HL-60 (cell line): ENCODE results near the gene BLVRA.

Experiments
- DNase-seq, 2 experiments: peaks; one replicate each; pipeline ENCODE4 v3.0.0-alpha.2; 2010 to 2020; ENCODE audit warnings: low read depth in 1 of 2, low spot score in 1 of 2
- H3K27ac ChIP-seq: fragments of 250-450 bp; sonication (Bioruptor Pico); replicated peaks from 2 replicates; pipeline ENCODE4 v1.5.1; 2020; ENCODE audit warnings: mild to moderate bottlenecking, moderate library complexity
- H3K27me3 ChIP-seq: fragments of 250-450 bp; sonication (Bioruptor Pico); 2 replicates; pipeline ENCODE4 v1.5.1; 2021; ENCODE audit warnings: mild to moderate bottlenecking, moderate library complexity; ENCODE audit not compliant: insufficient read depth, poor library complexity, severe bottlenecking
- H3K4me3 ChIP-seq: replicated peaks from 2 replicates; pipeline ENCODE4 v1.5.1; 2011; ENCODE audit warnings: mild to moderate bottlenecking, control low read depth, low read length; ENCODE audit not compliant: insufficient read depth
- GABPA ChIP-seq: IDR thresholded peaks from 2 replicates; pipeline ENCODE4 v1.6.1; 2012; ENCODE audit warnings: low read depth
- POLR2AphosphoS5 ChIP-seq: IDR thresholded peaks from 2 replicates; pipeline ENCODE4 v1.6.1; 2012; ENCODE audit warnings: low read depth
- SPI1 ChIP-seq: IDR thresholded peaks from 2 replicates; pipeline ENCODE4 v1.6.1; 2012; ENCODE audit warnings: low read depth, mild to moderate bottlenecking, borderline replicate concordance
- TF ChIP-seq, protein P1 (sequence below): IDR thresholded peaks from one replicate; pipeline ENCODE4 v1.5.1; 2011; ENCODE audit warnings: low read length, control low read depth, inconsistent platforms; ENCODE audit not compliant: insufficient read depth
- TF ChIP-seq, protein P2 (sequence below): IDR thresholded peaks from 2 replicates; pipeline ENCODE4 v1.6.1; 2012; ENCODE audit warnings: low read depth; ENCODE audit not compliant: insufficient replicate concordance

The BLVRA gene

DNA sequence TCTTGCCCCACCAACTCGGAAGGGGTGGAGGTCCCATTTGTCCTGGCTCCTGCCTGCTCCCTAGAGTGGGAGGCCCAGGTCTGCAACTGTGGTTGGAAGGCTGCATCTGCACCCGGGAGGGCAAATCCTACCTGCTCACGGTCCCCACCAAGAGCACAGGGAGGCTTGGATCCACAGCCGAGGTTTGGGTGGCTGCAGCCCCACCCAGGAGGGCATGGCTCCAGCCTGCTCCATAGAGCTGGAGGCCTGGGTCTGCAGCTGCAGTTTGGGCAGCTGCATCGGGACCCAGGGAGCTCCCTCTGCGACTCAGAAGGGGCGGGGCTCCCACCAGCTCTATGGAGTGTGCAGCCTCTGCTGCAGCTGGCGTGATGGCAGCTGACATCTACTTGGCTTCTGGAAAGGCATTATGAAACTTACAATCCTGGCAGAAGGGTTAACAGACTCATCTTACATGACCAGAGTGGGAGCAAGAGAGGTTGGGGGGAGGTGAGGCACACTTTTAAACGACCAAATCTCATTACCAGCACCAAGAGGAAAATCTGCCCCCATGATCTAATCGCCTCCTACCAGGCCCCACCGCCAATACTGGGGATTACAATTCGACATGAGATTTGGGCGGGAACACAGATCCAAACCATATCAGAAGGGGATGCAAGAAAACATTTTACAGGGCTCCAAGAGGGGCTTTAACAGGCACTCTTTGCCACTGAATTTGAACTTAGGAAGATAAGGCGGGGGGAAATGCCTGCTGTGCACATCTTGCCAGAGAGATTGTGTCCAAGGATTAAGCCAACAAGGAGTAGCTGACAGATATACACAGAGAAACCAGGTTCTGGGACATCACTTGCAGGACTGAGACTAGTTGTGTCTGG lies 8.2 kb upstream of the BLVRA start:
- Histone ChIP-seq H3K27me3 (no peaks in the 10 kb centered on the region), H3K4me3 (no peak overlapping the region), H3K27ac (no peak overlapping the region)
- peak in 1 of 2 experiments; percentile 71 for DNase-seq
- TF ChIP-seq, protein P1, sequence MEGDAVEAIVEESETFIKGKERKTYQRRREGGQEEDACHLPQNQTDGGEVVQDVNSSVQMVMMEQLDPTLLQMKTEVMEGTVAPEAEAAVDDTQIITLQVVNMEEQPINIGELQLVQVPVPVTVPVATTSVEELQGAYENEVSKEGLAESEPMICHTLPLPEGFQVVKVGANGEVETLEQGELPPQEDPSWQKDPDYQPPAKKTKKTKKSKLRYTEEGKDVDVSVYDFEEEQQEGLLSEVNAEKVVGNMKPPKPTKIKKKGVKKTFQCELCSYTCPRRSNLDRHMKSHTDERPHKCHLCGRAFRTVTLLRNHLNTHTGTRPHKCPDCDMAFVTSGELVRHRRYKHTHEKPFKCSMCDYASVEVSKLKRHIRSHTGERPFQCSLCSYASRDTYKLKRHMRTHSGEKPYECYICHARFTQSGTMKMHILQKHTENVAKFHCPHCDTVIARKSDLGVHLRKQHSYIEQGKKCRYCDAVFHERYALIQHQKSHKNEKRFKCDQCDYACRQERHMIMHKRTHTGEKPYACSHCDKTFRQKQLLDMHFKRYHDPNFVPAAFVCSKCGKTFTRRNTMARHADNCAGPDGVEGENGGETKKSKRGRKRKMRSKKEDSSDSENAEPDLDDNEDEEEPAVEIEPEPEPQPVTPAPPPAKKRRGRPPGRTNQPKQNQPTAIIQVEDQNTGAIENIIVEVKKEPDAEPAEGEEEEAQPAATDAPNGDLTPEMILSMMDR = no peak
- TF ChIP-seq POLR2AphosphoS5 = no peak
- TF ChIP-seq, protein P2, sequence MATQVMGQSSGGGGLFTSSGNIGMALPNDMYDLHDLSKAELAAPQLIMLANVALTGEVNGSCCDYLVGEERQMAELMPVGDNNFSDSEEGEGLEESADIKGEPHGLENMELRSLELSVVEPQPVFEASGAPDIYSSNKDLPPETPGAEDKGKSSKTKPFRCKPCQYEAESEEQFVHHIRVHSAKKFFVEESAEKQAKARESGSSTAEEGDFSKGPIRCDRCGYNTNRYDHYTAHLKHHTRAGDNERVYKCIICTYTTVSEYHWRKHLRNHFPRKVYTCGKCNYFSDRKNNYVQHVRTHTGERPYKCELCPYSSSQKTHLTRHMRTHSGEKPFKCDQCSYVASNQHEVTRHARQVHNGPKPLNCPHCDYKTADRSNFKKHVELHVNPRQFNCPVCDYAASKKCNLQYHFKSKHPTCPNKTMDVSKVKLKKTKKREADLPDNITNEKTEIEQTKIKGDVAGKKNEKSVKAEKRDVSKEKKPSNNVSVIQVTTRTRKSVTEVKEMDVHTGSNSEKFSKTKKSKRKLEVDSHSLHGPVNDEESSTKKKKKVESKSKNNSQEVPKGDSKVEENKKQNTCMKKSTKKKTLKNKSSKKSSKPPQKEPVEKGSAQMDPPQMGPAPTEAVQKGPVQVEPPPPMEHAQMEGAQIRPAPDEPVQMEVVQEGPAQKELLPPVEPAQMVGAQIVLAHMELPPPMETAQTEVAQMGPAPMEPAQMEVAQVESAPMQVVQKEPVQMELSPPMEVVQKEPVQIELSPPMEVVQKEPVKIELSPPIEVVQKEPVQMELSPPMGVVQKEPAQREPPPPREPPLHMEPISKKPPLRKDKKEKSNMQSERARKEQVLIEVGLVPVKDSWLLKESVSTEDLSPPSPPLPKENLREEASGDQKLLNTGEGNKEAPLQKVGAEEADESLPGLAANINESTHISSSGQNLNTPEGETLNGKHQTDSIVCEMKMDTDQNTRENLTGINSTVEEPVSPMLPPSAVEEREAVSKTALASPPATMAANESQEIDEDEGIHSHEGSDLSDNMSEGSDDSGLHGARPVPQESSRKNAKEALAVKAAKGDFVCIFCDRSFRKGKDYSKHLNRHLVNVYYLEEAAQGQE = no peak
- no peak for TF ChIP-seq SPI1
- no peak for TF ChIP-seq GABPA

DNA sequence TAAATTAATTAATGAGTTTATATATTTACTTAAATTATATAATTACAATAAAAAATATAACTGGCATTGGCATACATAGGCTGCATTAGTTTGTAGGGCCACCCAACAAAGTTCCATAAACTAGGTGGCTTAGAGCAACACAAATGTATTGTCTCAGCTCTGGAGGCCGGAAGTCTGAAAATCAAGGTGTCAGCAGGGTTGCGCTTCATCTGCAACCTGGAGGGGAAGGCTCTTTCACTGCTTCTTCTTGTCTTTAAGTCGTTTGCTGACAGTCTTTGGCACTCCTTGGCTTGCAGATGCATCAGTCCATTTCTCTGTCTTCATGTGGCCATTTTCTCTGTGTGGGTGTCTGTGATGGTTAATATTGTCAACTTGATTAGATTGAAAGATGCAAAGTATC lies 6.1 kb upstream of the BLVRA start:
- H3K4me3 ChIP-seq = no peak overlapping the region
- no peak for DNase-seq
- TF ChIP-seq, protein P2 = no peak
- TF ChIP-seq, protein P1 = no peak
- H3K27me3 ChIP-seq = no peaks in the 10 kb centered on the region
- no peak overlapping the region for H3K27ac ChIP-seq

DNA sequence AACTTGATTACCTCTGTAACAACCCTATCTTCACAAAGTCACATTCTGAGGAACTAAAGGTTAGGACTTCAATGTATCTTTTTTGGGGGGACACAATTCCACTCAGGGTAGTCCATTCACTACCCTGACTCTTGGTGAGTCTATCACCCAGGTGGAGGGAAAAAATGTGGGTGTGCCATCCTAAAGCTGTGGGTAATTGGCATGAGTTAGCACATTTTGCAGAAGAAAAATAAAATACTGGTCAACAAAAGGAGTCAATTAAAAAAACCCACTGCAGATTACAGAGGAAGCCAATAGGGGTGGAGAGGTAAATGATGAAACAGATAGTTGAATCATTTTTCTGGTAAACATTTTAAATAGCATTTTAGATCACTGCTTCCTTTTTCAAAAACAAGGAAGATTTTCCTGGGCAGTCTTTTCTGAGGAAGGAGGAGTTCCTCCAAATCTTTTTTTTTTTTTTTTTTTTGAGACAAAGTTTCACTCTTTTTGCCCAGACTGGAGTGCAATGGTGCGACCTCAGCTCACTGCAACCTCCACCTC lies 5.1 kb upstream of the BLVRA start:
- H3K27ac ChIP-seq = no peak overlapping the region
- TF ChIP-seq SPI1 (no peak), POLR2AphosphoS5 (no peak), GABPA (no peak)
- TF ChIP-seq, protein P1 = no peak
- TF ChIP-seq, protein P2 = no peak
- H3K4me3 ChIP-seq = no peak overlapping the region
- H3K27me3 ChIP-seq = no peaks in the 10 kb centered on the region
- no peak for DNase-seq
